Measurements from ENCODE around the gene PRKCQ. TPM values are rescaled to one million over a fixed set of nuclear protein-coding genes. Genes with fewer than 3 reads are reported as not detected.
"Not testable (repeated sequence)": the region's sequence is repeated elsewhere in the genome, so short reads cannot be mapped to it uniquely, and the experiment has no call there.

Gene PRKCQ
- total RNA-seq, 1 experiment from 2014 or later = 4.0 TPM

DNA sequence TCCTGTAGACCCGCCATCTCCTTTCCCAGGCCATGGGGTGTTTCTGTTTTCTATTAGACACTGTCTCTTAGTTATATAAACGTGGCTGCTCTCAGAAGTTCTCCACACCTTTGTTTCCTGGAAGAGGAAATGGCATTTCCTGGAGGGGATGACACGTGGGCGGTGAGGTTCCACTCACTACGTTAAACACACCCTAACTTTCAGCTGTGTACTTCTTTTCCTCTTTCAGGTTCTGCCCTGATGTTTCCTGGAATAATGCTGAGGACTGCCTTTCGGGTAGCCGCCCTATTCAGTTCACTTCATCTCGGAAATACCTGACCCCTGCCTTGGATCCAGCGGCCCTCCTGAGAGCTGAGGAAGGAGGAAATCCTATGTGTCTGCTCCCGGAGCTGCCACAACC, 3.4 kb upstream of the PRKCQ start:
- no peak for TF ChIP-seq EZH2 (IDR thresholded peaks at IDR 0.05; ENCODE audit: low read depth)
- TF ChIP-seq, protein P1, sequence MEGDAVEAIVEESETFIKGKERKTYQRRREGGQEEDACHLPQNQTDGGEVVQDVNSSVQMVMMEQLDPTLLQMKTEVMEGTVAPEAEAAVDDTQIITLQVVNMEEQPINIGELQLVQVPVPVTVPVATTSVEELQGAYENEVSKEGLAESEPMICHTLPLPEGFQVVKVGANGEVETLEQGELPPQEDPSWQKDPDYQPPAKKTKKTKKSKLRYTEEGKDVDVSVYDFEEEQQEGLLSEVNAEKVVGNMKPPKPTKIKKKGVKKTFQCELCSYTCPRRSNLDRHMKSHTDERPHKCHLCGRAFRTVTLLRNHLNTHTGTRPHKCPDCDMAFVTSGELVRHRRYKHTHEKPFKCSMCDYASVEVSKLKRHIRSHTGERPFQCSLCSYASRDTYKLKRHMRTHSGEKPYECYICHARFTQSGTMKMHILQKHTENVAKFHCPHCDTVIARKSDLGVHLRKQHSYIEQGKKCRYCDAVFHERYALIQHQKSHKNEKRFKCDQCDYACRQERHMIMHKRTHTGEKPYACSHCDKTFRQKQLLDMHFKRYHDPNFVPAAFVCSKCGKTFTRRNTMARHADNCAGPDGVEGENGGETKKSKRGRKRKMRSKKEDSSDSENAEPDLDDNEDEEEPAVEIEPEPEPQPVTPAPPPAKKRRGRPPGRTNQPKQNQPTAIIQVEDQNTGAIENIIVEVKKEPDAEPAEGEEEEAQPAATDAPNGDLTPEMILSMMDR (conservative IDR thresholded peaks at IDR 0.05) = no peak
- Histone ChIP-seq H3K79me2 (ENCODE audit: low read depth) (no peaks in the 10 kb centered on the region), H3K9me3 (ENCODE audit: insufficient read depth, low read depth) (no peaks in the 10 kb centered on the region), H3K4me2 (no peak overlapping the region), H3K4me3 (no peak overlapping the region), H4K20me1 (ENCODE audit: insufficient read depth) (no peaks in the 10 kb centered on the region), H3K27ac (no peak overlapping the region), H2AFZ (no peak overlapping the region), H3K36me3 (ENCODE audit: low read depth) (no peaks in the 10 kb centered on the region), H3K4me1 (replicated peaks; ENCODE audit: insufficient read depth) (no peaks in the 10 kb centered on the region), H3F3A (ENCODE audit: insufficient read depth, low read depth) (no peaks in the 10 kb centered on the region), H3K9me2 (ENCODE audit: insufficient read depth) (no peaks in the 10 kb centered on the region), H3K27me3 (ENCODE audit: insufficient read depth, low read depth) (no peaks in the 10 kb centered on the region)
- ChIA-PET POLR2A (ENCODE audit: unreplicated experiment) (no interaction called here), CTCF (no interaction called here)
- DNase-seq = no peak
- intact Hi-C loops (cut with micrococcal nuclease; ENCODE audit: unreplicated experiment) = loop anchor here (5.0 kb wide), 2 partner anchors 84 to 136 kb away; no protein-coding TSS in a partner anchor
- BruUV-seq (replicated peaks) = no TSS peak

DNA sequence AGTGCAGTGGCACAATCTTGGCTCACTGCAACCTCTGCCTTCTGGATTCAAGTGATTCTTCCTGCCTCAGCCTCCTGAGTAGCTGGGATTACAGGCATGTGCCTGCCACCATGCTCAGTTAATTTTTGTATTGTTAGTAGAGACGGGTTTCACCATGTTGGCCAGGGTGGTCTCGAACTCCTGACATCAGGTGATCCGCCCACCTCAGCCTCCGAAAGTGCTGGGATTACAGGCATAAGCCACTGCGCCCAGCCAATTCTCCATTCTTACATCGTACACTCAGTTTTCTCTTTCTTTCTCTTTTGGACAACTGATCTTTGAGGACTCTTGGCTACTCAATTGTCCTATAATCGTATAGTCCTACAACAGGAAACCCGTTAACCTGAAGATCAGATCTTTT, 2.8 kb upstream of the PRKCQ start:
- BruUV-seq (replicated peaks); H3K9me3 ChIP-seq (ENCODE audit: insufficient read depth, low read depth); H3K27ac ChIP-seq; H4K20me1 ChIP-seq (ENCODE audit: insufficient read depth); H3K9me2 ChIP-seq (ENCODE audit: insufficient read depth); H3K4me1 ChIP-seq (replicated peaks; ENCODE audit: insufficient read depth); H2AFZ ChIP-seq; H3K27me3 ChIP-seq (ENCODE audit: insufficient read depth, low read depth); H3K4me2 ChIP-seq; POLR2A ChIA-PET (ENCODE audit: unreplicated experiment); H3K4me3 ChIP-seq; CTCF ChIA-PET; H3F3A ChIP-seq (ENCODE audit: insufficient read depth, low read depth); DNase-seq; H3K36me3 ChIP-seq (ENCODE audit: low read depth); H3K79me2 ChIP-seq (ENCODE audit: low read depth): not testable (repeated sequence)
- intact Hi-C loops (cut with micrococcal nuclease; ENCODE audit: unreplicated experiment) = loop anchor here (5.0 kb wide), 2 partner anchors 84 to 136 kb away; no protein-coding TSS in a partner anchor

DNA sequence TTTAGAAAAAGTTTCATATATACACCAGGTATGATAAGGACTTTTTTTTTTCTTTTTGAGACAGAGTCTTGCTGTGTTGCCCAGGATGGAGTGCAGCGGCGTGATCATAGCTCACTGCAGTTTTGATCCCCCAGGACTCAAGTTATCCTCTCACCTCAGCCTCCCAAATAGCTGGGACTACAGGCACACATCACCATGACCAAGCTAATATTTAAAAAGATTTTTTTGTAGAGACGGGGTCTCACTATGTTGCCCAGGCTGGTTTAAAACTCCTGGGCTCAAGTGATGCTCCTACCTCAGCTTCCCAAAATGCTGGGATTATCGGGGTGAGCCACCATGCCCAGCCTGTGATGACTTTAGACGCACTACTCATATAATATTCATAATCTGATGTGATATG, 2.2 kb upstream of the PRKCQ start:
- ChIA-PET CTCF (interaction anchor here (0.8 kb wide), 1 partner anchor 492 kb away, joined by 3 read pairs; no protein-coding TSS in a partner anchor), POLR2A (ENCODE audit: unreplicated experiment) (no interaction called here)
- H4K20me1 ChIP-seq (ENCODE audit: insufficient read depth) = no peaks in the 10 kb centered on the region
- H3F3A ChIP-seq (ENCODE audit: insufficient read depth, low read depth) = no peaks in the 10 kb centered on the region
- intact Hi-C loops (cut with micrococcal nuclease; ENCODE audit: unreplicated experiment) = loop anchor here (5.0 kb wide), 2 partner anchors 85 to 135 kb away; no protein-coding TSS in a partner anchor
- H3K27ac ChIP-seq = no peak overlapping the region
- no peaks in the 10 kb centered on the region for H3K79me2 ChIP-seq (ENCODE audit: low read depth)
- H3K9me2 ChIP-seq (ENCODE audit: insufficient read depth) = no peaks in the 10 kb centered on the region
- H3K36me3 ChIP-seq (ENCODE audit: low read depth) = no peaks in the 10 kb centered on the region
- H2AFZ ChIP-seq = no peak overlapping the region
- no peaks in the 10 kb centered on the region for H3K9me3 ChIP-seq (ENCODE audit: insufficient read depth, low read depth)
- H3K27me3 ChIP-seq (ENCODE audit: insufficient read depth, low read depth) = no peaks in the 10 kb centered on the region
- H3K4me3 ChIP-seq = no peak overlapping the region
- no peak for DNase-seq
- no peak overlapping the region for H3K4me2 ChIP-seq
- no peaks in the 10 kb centered on the region for H3K4me1 ChIP-seq (replicated peaks; ENCODE audit: insufficient read depth)
- no TSS peak for BruUV-seq (replicated peaks)
- no peak for TF ChIP-seq EZH2 (IDR thresholded peaks at IDR 0.05; ENCODE audit: low read depth)
- TF ChIP-seq, protein P1 (conservative IDR thresholded peaks at IDR 0.05) = no peak

DNA sequence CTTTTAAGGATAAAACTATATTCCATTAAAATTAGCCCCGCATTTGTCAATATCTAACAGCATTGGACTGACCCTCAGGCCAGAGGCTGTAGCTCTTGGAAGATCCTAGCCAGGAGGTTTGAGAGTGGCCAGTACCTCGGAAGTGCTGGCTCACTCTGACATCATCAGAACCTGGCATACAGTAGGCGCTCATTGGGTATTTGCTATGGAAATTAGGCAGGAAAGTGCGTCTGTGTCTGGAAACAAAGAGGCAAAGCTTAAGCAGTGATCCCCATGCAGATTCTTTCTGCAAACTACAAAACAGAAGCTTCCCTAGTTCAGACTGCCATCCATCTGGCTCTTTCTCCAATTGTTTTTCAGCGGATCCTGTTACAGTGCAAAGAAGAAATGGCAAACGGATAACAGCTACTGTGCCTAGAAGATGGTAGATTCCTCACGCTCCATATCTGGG, 1.7 kb upstream of the PRKCQ start:
- intact Hi-C loops (cut with micrococcal nuclease; ENCODE audit: unreplicated experiment) = loop anchor here (2.0 to 5.0 kb wide), 3 partner anchors 79 to 135 kb away; no protein-coding TSS in a partner anchor
- no peak for DNase-seq
- POLR2A ChIA-PET (ENCODE audit: unreplicated experiment) = no interaction called here

DNA sequence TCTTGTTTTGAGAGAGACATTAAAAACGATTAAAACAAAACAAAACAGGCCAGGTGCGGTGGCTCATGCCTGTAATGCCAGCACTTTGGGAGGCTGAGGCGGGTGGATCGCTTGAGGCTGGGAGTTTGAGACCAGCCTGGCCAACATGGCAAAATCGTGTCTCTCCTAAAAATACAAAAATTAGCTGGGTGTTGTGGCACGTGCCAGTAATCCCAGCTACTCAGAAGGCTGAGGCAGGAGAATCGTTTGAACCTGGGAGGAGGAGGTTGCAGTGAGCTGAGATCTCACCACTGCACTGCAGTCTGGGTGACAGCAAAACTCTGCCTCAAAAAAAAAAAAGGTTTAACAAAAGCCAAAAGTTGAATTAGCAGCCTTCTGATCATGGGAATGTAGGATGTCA, 1.1 kb upstream of the PRKCQ start:
- H3K27me3 ChIP-seq (ENCODE audit: insufficient read depth, low read depth); H3K9me2 ChIP-seq (ENCODE audit: insufficient read depth); BruUV-seq (replicated peaks); H3K9me3 ChIP-seq (ENCODE audit: insufficient read depth, low read depth); H4K20me1 ChIP-seq (ENCODE audit: insufficient read depth); CTCF ChIA-PET; DNase-seq; POLR2A ChIA-PET (ENCODE audit: unreplicated experiment); H3F3A ChIP-seq (ENCODE audit: insufficient read depth, low read depth); H3K27ac ChIP-seq; H3K79me2 ChIP-seq (ENCODE audit: low read depth); H3K4me1 ChIP-seq (replicated peaks; ENCODE audit: insufficient read depth); H3K36me3 ChIP-seq (ENCODE audit: low read depth): not testable (repeated sequence)
- Histone ChIP-seq H3K4me3 (peak overlapping the region; percentile 63), H2AFZ (peak overlapping the region; percentile 97), H3K4me2 (peak overlapping the region; percentile 83)
- intact Hi-C loops (cut with micrococcal nuclease; ENCODE audit: unreplicated experiment) = loop anchor here (2.0 to 5.0 kb wide), 3 partner anchors 78 to 134 kb away; no protein-coding TSS in a partner anchor

More for the DNA sequence above, 1.7 kb upstream of the PRKCQ start:
- Histone ChIP-seq H3K9me3 (ENCODE audit: insufficient read depth, low read depth) (no peaks in the 10 kb centered on the region), H3K36me3 (ENCODE audit: low read depth) (no peaks in the 10 kb centered on the region), H3K4me2 (peak overlapping the region; percentile 83), H2AFZ (no peak overlapping the region), H3K9me2 (ENCODE audit: insufficient read depth) (no peaks in the 10 kb centered on the region), H3K4me1 (replicated peaks; ENCODE audit: insufficient read depth) (no peaks in the 10 kb centered on the region), H3K27ac (no peak overlapping the region), H3K79me2 (ENCODE audit: low read depth) (no peaks in the 10 kb centered on the region), H3F3A (ENCODE audit: insufficient read depth, low read depth) (no peaks in the 10 kb centered on the region), H3K4me3 (no peak overlapping the region), H4K20me1 (ENCODE audit: insufficient read depth) (no peaks in the 10 kb centered on the region), H3K27me3 (ENCODE audit: insufficient read depth, low read depth) (no peaks in the 10 kb centered on the region)
- CTCF ChIA-PET = interaction anchor here (0.8 kb wide), 1 partner anchor 492 kb away, joined by 3 read pairs; no protein-coding TSS in a partner anchor
- no TSS peak for BruUV-seq (replicated peaks)
- TF ChIP-seq, protein P1 (conservative IDR thresholded peaks at IDR 0.05) = no peak
- no peak for TF ChIP-seq EZH2 (IDR thresholded peaks at IDR 0.05; ENCODE audit: low read depth)
